Activated CD4-positive, alpha-beta T cell treated with anti-CD3 and anti-CD28 coated beads for 4 hours (primary cell): Measurements from ENCODE around the gene CCDC188.

Experiments
- DNase-seq, 2 donors: peaks; one replicate each; pipeline ENCODE4 v3.0.0-alpha.2; 2020

The CCDC188 gene

DNA sequence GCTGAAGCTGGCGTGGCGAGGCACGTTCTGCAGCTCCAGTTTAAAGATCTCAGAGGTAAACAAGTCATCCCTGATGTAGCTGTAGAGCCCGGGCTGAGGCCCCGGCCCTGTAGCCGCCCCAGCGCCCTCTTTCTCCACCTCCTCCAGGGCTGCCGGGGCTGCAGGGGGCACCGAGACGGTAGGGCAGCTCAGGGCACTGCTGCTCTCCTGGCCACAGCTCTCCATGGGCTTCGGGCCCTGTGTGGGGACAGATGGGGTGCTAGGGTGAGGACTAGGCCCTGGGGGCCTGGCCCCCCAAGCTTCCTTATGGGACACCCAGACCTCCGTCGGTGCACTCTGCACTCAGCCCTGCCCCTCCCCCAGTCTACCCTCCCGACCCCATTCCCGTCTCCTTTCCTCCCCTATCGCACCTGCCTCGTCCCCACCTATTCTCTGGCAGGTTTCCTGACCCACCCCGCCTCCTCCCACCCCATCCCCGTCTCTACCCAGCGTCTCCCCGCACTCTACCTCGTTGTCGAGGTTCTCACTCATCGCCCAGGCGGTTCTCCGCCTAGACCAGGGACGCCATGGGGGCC lies 34.4 kb downstream of the CCDC188 start:
- DNase-seq = no peak

DNA sequence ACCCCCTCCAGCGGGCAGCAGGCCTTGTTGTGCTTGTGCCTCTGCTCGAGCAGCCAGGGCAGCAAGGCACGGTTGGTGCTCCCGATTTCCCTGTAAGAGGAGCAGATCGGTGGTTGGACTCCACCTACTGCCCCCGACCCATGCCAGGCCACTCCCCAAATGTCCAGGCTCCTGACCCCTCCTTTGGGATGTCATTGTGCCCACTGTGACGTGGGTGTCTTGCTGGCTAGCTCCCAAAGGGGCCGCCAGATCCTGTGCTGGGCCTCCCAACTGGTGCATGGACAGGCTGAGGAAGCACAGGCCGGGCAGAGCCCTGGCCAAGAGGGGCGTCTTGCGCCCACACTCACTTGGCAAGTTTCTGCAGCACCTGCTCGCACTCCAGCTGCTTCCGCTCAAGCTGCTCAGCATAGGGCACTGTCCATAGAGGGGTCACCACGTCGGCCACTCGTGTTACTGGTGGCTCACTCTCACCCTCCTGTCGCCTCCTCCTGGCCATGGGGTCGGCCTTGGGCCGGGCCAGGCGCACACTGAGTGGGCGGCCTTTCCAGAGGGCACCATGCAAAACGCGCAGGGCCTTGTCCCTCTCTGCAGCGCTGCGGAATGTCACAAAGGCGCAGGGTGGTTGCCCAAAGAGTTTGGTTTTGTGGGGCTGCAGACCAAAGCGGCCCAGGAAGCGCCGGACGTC lies 35.0 kb downstream of the CCDC188 start, which contains the start of gene RANBP1:
TSS of gene RANBP1 (plus strand) at position 414 of the 685 bp plus-strand sequence. CDS start at position 495, 81 bp downstream.
- no peak for DNase-seq

DNA sequence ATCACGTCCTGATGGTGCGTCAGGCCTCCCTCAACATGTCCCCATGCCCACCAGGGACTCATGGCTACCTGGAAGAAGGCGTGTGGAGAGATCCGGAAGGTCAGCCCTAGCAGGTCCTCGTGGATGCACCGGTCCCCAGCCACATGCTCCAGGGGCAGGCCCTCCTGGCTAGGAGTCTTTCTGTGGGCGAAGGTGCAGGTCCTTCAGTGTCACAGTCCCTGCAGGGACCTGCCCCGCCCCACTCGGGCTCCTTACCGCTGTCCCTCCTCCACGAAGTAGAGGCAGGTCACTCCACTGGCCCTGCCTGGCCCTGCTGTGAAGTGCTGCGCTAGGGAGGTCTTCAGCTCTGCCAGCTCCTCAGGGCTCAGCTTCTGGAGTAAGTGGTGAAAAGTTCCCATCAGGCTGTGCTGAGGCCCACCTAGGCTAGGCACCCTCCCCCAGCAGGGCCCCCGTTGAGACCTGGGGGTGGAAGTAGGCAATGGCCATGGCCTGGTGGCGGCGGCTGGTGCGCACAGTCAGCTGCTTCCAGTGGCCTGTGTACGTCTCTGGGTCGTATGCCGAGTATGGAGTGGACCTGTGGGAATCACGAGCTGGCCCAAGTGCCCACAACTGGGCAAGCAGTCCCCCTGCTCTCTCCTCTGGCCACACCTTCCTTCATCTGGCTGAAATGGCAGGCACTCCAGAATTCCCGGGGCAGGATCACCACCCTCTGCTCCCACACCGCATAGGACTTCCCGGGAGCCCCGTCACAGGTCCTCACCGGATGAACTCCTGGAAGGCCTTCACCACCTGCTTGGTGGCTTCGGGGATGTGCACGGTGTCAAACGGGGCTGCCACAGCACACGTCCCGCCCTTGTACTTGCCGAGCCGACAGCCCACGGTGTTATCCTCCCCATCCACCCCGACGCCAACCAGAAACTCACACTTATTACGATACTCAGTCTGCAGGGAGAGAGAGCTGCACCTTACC lies 36.1 kb downstream of the CCDC188 start:
- DNase-seq = no peak

DNA sequence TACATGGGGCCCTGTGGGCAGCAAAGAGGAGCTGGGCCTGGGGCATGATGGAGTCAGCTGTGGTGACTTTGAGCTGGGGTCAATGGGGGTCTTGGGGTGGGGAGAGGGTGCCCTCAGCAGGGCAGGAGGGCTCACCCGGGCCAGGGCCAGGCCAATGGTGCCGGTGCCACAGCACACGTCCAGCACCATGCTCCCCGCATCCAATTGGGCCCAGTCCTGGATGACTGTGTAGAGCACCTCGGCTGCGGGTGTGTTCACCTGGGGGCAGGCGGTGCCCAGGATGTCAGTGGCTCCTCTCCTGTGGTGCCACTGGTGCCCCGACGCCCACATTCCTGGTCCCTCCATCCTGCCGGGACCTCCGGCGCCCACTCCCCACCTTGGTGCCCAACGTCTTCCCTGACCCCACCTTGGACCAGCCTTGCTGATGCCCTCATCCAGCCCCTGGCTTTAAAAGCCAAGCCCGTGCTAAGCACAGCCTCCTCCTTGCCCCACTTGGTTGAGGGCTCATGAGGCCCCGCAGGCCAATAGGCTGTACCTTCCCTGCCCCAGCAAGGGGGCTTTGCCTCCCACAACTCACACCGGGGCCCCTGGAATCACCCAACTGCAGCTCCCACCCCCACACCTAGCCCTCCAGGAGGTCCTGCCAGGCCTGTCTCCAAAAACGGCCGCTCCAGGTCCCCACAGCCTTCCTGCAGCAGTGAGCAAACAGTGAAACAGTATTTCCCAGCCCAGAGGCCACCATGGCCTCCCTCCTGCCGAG lies 37.1 kb downstream of the CCDC188 start:
- DNase-seq = no peak

DNA sequence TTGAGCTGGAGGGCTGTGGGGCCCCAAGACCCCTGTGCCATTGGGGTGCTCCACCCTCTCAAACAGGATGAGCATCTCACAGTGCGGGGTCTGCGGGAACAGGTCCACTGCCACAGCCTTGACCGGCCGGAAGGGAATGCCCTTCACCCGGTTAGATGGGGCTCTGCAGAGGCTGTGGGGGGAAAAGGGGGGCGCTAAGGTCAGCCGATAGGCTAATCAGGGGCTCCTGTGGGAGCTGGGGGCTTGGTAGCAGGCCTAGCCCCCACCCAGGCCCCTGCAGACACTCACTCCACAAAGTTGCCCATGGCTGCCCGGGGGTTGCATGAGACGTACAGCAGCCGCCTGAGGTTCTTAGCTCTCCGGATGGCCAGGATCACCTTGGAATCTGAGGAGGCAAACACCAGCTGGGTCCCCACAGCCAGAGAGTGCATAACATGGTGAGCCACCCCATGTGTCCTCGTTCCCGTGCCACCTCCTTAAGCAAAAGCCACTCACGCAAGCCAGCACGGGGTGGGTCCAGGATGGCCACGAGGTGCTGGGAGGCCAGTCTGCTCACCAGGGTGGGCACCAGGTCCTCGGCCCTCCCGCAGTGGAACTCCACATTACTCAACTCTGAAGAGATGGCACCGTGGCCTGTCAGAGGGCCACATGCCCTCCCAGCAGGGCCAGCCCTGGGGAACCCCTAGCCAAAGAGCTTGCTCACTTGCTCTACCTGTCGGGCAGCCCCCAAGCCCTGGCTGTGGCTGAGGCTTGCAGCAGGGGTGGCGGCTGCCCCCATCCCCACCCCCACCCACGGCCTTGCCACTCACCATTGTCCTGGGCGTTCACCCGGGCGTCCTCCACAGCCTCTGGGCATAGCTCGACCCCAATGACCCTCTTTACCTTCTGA lies 38.0 kb downstream of the CCDC188 start:
- no peak for DNase-seq

DNA sequence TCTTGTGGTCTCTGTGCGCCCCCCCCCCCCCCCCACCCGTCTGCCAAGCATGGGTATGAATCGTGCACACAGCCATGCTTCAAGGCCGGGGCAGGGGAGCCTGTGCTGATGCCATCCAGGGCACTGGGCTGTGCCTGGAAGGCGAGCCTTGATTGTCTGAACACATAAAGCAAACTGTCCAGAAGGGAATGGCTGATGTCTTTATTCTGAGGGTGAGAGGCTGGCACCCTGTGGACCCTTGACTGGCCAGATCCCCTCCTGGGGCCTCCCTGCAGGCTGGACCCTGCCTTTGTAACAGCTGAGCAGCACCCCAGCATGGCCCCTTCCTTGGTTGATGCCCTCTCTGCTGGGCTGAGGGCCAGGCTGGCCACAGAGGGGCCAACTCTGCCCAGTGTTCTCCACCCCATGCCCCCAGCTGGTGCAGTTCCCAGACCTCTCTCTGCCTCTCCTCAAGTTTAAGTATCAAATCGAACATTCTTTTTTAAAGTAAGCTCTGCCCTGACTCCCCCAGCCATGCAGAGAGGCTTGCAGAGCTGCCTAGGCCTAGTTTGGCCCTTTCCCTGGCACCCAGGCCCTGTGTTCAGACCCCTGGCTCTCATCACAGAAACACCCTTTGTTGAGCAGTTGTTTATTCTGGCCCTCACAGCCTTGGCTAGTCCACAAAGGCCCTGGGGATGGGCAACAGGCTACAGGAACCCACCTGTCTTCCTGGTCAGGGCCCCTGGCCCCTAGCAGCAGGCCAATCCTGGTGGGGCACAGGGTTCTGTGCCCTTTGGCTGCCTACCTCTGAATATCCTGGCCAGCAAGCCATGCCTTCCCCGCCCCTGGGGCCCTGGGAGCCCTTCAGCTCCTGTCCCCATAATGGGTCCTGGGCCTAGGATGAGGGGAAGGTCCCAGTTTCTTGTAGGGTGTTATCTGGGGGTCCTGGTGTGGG lies 38.9 kb downstream of the CCDC188 start:
- DNase-seq = no peak

DNA sequence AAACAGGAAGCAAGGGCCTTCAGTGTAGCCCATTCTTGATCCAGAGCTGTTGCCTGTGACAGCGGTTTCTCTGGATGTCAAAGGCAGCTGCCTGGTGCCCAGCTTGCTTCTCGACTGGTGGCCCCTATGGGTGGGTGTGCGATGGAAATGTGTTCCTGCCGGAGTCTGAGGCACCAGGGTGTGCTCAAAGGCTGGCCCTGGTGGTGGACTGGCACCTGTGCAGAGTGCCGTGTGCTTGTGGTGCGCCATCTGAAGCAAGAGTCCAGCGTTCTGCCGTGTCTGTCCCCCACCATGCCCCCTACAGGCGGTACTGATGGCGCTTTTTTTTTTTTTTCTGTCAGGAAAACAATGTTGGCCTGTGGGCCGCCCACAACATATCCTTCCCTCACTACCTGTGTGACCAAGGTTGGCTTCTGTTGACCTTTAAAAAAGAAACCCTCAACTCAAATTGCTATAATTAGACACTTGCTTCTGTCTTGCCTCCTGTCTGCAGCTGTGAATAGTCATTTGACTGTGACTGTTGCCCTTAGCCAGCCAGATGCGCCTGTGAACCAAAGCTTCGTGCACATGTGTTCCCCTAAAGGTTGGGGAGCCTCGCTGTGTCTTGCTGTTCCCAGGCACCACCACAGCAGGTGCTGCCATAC lies 39.7 kb downstream of the CCDC188 start:
- DNase-seq = no peak

DNA sequence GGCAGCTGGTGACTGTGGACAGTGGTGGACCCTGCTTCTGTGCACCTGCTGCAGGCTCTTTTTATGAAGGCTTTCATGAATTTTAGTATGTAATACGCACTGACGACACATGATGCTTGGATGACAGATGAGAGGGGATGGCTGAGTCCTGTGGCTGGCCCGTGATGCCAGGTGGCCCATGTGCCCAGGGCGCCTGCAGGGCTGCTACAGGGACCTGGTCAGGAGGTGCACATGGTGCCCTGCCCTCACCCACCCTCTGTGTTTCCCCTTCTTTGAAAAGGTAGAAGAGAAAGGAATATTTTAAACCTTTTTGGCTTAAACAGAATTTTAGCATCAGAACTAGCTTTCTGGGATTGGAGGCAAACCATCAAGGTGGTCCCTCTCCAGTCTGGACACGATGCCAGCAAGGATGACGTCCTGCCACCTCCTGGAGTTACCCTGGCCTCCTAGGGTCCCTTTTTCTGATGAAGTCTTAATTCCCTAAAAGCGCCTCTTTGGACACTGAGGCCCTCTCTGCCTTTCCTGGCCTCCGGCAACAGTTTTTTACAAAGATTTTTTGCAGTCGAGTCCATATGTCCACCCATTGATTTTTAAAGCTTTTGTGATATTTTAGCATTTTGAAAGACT lies 40.4 kb downstream of the CCDC188 start:
- no peak for DNase-seq

DNA sequence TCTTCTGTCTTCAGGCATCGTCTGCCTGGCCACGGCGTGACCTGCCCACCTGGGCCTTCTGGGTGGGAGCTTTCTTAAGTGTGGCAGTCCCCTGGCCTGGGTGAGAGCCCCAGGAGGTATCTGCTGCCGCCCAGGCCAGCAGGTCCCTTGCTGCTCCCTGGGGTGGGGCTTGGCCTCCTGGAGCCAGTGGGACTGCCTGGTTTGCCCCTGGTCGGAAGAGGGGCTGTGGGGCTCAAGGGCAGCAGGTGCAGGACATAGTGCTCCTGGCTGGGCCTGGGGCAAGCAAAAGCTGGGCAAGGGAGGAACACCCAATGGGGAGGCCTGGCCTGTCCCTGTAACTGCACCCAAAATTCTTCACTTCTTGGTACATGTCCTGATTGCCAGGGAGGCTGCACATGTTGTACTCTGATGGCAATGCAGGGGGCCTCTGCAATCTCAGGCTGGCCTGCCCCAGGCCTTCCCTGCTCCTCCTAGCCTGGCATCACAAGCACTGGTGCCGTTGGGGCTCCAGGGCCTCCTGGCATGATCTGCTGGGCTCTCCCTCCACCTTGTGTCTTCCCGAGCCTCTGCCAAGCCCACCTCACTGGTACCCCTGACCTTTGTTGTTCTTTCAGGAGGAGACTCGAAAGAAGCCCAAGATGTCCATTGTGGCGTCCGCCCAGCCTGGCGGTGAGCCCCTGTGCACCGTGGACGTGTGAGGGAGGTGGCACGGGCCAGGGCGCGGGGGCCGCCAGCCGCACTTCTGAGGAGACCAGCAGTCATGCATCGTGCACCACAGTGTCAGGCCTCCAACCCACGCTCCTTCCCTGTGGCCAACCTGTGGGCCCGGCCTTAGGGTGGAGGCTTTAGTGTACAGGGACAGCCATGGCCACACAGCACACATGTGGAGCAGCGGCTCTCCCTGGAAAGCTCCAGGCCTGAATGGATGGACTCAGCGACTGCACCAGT lies 41.2 kb downstream of the CCDC188 start:
- no peak for DNase-seq

DNA sequence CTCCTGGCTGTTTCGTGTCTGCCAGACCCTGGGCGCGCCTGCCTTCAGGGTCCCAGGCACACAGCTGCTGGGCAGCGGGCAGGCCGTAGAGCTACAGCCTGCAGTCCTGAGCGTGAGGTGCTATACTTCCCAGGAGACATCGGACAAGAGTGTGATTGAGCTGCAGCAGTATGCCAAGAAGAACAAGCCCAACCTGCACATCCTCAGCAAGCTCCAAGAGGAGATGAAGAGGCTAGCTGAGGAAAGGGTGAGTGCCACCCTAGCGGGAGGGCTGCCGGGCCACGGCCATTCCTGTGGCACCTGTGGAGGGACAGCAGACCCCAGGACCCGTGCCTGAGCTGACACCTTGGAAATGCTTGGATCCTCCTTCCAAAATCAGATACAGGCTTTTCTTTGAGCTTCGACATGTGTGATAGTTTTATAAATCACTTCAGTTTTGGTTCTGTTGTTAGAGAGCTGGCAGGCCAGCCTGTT lies 42.1 kb downstream of the CCDC188 start:
- DNase-seq = no peak

DNA sequence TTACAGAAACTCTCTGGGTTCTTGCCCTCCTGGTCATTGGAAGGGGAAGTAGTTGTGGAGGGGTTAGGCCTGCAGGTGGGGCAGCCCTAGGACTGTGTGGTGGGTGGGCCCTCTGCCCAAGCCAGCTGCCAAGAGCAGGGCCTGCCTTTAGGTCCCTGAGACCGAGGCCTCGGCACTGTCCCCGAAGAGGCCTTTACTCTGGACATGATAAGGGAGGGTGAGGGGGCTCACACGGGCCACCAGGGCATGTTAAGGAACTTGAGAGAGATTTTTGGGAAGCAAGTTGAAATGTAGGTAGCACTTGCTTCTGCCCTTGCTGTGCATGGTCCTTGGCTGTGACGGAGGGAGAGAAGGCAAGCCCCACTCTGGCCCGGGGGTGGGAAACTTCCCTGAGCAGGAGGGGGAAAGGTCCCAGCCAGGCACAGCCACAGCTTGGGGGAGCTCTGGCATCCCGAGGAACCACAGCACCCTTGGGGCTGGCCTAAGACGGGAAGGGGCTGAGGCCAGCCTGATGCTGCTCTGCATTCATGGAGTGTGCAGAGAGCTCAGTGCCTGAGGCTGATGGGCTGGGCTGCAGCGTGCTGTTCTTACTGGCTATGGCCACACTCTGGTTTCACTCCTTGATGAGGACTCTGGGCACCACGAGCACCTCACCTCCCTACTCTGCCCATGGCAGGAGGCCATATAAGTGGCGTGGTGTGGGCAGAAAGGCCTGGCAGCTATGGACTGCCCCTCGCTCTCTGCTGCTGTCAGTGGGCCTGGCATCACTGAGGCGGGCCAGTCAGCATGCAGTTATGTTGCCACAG lies 42.7 kb downstream of the CCDC188 start:
- DNase-seq = no peak

DNA sequence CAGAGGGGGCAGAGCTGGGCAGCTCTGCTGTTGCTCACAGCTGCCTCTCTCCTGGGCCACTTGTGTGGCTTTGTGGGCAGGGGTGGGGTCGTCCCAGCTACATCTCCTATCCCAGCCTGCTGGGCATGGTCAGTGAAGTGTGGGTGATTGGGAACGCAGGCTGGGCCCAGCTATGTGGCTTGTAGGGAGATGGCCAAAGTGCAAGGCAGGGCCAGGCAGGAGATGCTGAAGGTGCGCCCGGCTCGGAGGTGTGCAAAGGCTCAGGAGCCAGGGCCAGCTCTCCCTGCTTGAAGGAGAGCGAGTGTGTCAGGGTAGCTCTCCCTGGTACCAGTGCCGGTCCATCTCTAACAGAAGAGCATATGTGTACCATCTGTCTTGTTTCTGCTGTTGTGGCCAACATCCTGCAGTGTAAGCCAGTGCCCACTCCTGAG lies 43.4 kb downstream of the CCDC188 start:
- no peak for DNase-seq

DNA sequence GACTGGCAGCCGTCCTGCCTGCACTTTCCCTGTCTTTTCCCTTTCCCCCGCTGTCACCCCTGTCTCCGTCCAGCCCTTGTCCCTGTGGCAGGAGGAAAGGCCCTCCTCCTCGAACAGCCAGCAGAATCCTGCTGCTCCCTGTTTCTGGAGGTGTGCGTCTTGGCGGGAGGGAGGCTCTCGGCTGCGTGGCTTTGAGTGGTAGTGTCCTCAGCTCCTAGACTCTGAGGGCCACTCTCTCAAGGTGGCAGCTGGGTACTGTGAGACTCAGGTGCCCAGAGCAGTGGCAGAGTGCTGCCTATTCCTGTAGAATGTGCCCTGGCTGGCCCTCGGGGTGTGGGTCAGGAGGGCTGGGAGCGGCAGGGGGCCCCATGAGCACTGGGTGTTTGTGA lies 44.0 kb downstream of the CCDC188 start:
- no peak for DNase-seq

DNA sequence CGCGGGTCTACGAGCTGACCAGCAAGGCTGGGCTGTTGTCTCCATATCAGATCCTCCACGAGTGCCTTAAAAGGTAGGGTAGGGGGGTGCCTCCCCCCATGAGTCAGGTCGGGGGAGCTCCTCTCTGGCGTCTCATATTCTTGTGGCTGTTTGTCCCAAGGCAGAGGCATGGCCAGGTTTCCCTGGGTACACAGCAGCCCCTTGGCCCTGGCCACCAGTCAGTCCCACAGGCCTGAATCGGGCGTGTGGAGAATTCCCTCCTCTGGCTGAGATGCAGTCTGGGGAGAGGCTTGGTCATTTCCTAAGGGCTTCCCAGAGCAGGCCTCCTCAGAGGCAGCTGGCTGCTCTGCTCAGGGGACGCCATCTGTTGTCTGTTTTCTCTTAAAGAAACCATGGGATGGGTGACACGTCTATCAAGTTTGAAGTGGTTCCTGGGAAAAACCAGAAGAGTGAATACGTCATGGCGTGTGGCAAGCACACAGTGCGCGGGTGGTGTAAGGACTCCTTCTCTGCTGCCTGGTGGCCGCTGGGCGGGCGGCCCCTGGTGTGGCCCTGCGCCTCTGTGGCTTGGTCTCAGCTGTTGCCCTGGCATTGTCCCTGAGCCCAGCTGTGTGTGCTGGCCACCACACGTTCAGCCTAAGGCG lies 44.5 kb downstream of the CCDC188 start:
- DNase-seq = no peak

DNA sequence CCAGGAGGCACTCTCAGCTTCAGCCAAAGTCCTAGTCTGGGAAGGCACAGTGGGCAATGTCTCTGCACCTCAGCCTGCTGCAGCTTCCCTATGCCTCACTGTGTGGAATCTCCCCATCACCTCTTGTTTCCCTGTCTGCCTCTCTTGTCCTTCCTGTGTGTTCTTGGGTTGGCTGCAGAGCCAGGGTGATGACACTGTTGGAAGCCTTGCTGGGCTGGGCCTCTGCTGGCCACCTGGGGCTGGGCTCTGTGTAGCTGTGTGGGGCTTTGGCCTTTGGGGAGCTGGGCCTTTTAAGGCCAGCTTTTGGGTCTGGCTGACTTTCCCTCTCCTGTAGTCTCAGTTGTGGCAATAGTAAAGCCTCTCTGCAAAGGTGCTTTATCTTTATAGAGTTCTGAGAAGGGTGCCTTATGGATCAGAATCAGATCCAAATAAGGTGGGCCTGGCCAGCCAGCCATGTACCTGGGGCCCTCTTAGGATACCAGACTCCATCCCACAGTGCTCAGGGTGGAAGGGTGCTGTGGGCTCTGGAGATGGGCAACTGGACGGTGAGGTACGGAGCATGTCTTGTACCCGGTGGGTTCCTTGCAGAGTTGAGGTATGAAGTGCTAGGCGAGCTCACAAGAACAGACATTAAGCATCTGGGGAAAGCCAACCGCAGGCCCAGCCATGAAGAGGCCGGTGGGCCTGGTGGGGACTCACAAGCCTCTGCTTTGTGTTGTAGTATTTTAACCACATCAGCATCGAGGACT lies 45.2 kb downstream of the CCDC188 start:
- DNase-seq = no peak

DNA sequence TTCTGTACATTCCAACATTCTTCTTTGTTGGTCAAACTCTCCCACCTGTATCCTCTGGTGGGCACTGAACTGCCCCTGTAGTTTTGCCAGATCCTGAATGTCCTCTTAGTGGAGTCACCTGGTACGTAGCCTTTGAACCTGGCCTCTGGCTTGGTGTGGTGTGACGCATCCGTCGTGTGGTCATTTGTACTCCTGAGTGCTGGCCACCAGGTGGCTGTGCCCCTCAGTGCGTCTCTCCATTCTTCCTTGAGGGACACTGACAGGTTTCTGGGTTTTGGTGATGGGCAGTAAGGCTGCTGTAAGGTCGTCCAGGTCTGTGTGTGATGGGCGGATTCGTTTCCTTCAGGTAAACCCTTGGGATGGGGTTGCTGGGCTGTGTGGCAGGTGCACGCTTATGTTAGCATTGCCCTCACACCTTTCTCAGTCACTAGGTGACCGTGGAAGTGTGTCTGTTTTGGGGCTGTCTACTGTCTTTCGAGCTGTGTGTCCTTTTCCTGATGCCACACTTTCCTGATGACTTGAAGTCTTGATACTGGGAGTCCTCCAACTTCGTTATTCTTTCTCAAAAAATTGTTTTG lies 48.6 kb downstream of the CCDC188 start:
- DNase-seq = no peak
